HEK293 (cell line): ENCODE measurements around the gene DCC.

Source experiments
- CTCF ChIA-PET: fragments of 350-600 bp; formaldehyde crosslinking; extraction: SDS; loops from one replicate; lab custom pipeline; 2021; ENCODE audit warnings: antibody characterized with exemption; lab: Yijun Ruan, JAX
- POLR2A ChIA-PET: fragments of 300-600 bp; formaldehyde crosslinking; extraction: SDS; loops from one replicate; lab custom pipeline; 2020; ENCODE audit warnings: antibody characterized with exemption, inconsistent platforms; lab: Yijun Ruan, JAX
- H3K27ac ChIP-seq: fragments of 200-500 bp; sonication (Bioruptor generic); 2 replicates; pipeline ENCODE4 v1.5.1; 2014; ENCODE audit warnings: low read depth, low read length, control low read depth, inconsistent platforms; ENCODE audit errors: extremely low read depth
- H3K36me3 ChIP-seq, 2 experiments: fragments of 200-500 bp in 1 of 2; sonication (Bioruptor generic) in 1 of 2; 1 replicate in 1 of 2; 2 replicates in 1 of 2; pipeline ENCODE4 v1.5.1; 2014 to 2017; ENCODE audit warnings: inconsistent platforms in 2 of 2, low read length in 2 of 2; ENCODE audit not compliant: control insufficient read depth in 2 of 2, insufficient read depth in 1 of 2
- H3K4me1 ChIP-seq: fragments of 200-500 bp; sonication (Bioruptor generic); 2 replicates; pipeline ENCODE4 v1.5.1; 2014; ENCODE audit warnings: mild to moderate bottlenecking, low read length, inconsistent platforms; ENCODE audit not compliant: control insufficient read depth, insufficient read depth
- H3K4me3 ChIP-seq: 2 replicates; pipeline ENCODE4 v1.5.1; 2011; ENCODE audit warnings: low read depth, mild to moderate bottlenecking, control low read depth, low read length, moderate library complexity
- H3K9me3 ChIP-seq: fragments of 200-500 bp; sonication (Bioruptor generic); 2 replicates; pipeline ENCODE4 v1.5.1; 2014; ENCODE audit warnings: low read depth, low read length, inconsistent platforms; ENCODE audit not compliant: control insufficient read depth, insufficient read depth
- BCL6B ChIP-seq: fragments of 450-650 bp; formaldehyde crosslinking; IDR thresholded peaks from 2 replicates; pipeline ENCODE4 v1.5.1; 2017; ENCODE audit warnings: missing biosample characterization, missing genetic modification characterization
- KLF1 ChIP-seq: fragments of 450-650 bp; formaldehyde crosslinking; IDR thresholded peaks from 2 replicates; pipeline ENCODE4 v1.5.1; 2016; ENCODE audit warnings: missing biosample characterization, missing genetic modification characterization
- KLF10 ChIP-seq: fragments of 450-650 bp; IDR thresholded peaks from 2 replicates; pipeline ENCODE4 v1.5.1; 2018; ENCODE audit warnings: missing biosample characterization, mild to moderate bottlenecking, missing genetic modification characterization
- MEIS1 ChIP-seq: sonication (generic); formaldehyde crosslinking; IDR thresholded peaks from 2 replicates; pipeline ENCODE4 v1.8.1; 2022; ENCODE audit warnings: missing genetic modification reagents, mild to moderate bottlenecking, borderline replicate concordance
- SCRT2 ChIP-seq: fragments of 450-650 bp; formaldehyde crosslinking; IDR thresholded peaks from 2 replicates; pipeline ENCODE4 v1.5.1; 2016; ENCODE audit warnings: missing biosample characterization, missing genetic modification characterization
- YY2 ChIP-seq: fragments of 450-650 bp; formaldehyde crosslinking; IDR thresholded peaks from 2 replicates; pipeline ENCODE4 v1.5.1; 2016; ENCODE audit warnings: missing biosample characterization, missing genetic modification characterization
- ZBTB8A ChIP-seq: fragments of 450-650 bp; formaldehyde crosslinking; IDR thresholded peaks from 2 replicates; pipeline ENCODE4 v1.5.1; 2016; ENCODE audit warnings: missing biosample characterization, missing genetic modification characterization
- ZFP41 ChIP-seq: fragments of 450-650 bp; formaldehyde crosslinking; IDR thresholded peaks from 2 replicates; pipeline ENCODE4 v1.5.1; 2016; ENCODE audit warnings: missing biosample characterization, missing genetic modification characterization, borderline replicate concordance
- ZNF114 ChIP-seq: fragments of 450-650 bp; formaldehyde crosslinking; IDR thresholded peaks from 2 replicates; pipeline ENCODE4 v1.5.0; 2017; ENCODE audit warnings: missing biosample characterization, missing genetic modification characterization
- ZNF121 ChIP-seq: fragments of 450-650 bp; formaldehyde crosslinking; IDR thresholded peaks from 2 replicates; pipeline ENCODE4 v1.5.1; 2016; ENCODE audit warnings: missing biosample characterization, missing genetic modification characterization
- ZNF148 ChIP-seq: fragments of 450-650 bp; formaldehyde crosslinking; IDR thresholded peaks from 2 replicates; pipeline ENCODE4 v1.5.0; 2017; ENCODE audit warnings: missing biosample characterization, missing genetic modification characterization, borderline replicate concordance
- ZNF155 ChIP-seq: fragments of 450-650 bp; formaldehyde crosslinking; IDR thresholded peaks from 2 replicates; pipeline ENCODE4 v1.5.1; 2016; ENCODE audit warnings: missing biosample characterization, missing genetic modification characterization
- ZNF169 ChIP-seq: fragments of 450-650 bp; formaldehyde crosslinking; IDR thresholded peaks from 2 replicates; pipeline ENCODE4 v1.5.1; 2016; ENCODE audit warnings: missing biosample characterization, missing genetic modification characterization
- ZNF23 ChIP-seq: fragments of 450-650 bp; formaldehyde crosslinking; IDR thresholded peaks from 2 replicates; pipeline ENCODE4 v1.5.1; 2016; ENCODE audit warnings: missing biosample characterization, missing genetic modification characterization, borderline replicate concordance
- ZNF26 ChIP-seq: fragments of 450-650 bp; formaldehyde crosslinking; IDR thresholded peaks from 2 replicates; pipeline ENCODE4 v1.5.1; 2016; ENCODE audit warnings: missing biosample characterization, missing genetic modification characterization
- ZNF341 ChIP-seq: fragments of 450-650 bp; formaldehyde crosslinking; IDR thresholded peaks from 2 replicates; pipeline ENCODE4; 2016; ENCODE audit warnings: low read depth, missing biosample characterization, missing genetic modification characterization
- ZNF600 ChIP-seq: fragments of 450-650 bp; formaldehyde crosslinking; IDR thresholded peaks from 2 replicates; pipeline ENCODE4 v1.5.1; 2016; ENCODE audit warnings: missing biosample characterization, missing genetic modification characterization
- ZNF621 ChIP-seq: fragments of 450-650 bp; formaldehyde crosslinking; IDR thresholded peaks from 2 replicates; pipeline ENCODE4 v1.5.1; 2017; ENCODE audit warnings: missing biosample characterization, missing genetic modification characterization
- ZNF623 ChIP-seq: fragments of 450-650 bp; formaldehyde crosslinking; IDR thresholded peaks from 2 replicates; pipeline ENCODE4 v1.5.1; 2016; ENCODE audit warnings: missing biosample characterization, missing genetic modification characterization
- ZNF658 ChIP-seq: fragments of 450-650 bp; formaldehyde crosslinking; IDR thresholded peaks from 2 replicates; pipeline ENCODE4; 2016; ENCODE audit warnings: missing biosample characterization, missing genetic modification characterization
- ZNF707 ChIP-seq: fragments of 450-650 bp; formaldehyde crosslinking; IDR thresholded peaks from 2 replicates; pipeline ENCODE4 v1.5.1; 2016; ENCODE audit warnings: missing biosample characterization, missing genetic modification characterization
- ZSCAN23 ChIP-seq: fragments of 450-650 bp; formaldehyde crosslinking; IDR thresholded peaks from 2 replicates; pipeline ENCODE4 v1.5.1; 2016; ENCODE audit warnings: missing biosample characterization, missing genetic modification characterization
- ZSCAN30 ChIP-seq: fragments of 450-650 bp; IDR thresholded peaks from 2 replicates; pipeline ENCODE4 v1.5.1; 2018; ENCODE audit warnings: missing biosample characterization, mild to moderate bottlenecking, missing genetic modification characterization, moderate library complexity

The DCC gene

GRCh38 chr18:53224128-53224778 is 884.3 kb downstream of the DCC start:
- TF ChIP-seq YY2 (tag by site-specific recombination) (no peak), BCL6B (no peak), ZNF341 (tag by site-specific recombination) (no peak), ZNF26 (tag by site-specific recombination) (no peak), ZNF169 (tag by site-specific recombination) (no peak), ZNF621 (tag by site-specific recombination) (no peak), ZNF707 (tag by site-specific recombination) (no peak), SCRT2 (no peak), ZNF121 (tag by site-specific recombination) (no peak), ZSCAN23 (tag by site-specific recombination) (no peak), ZNF658 (tag by site-specific recombination) (no peak), ZSCAN30 (tag by site-specific recombination) (no peak), ZNF114 (no peak)
- Histone ChIP-seq H3K4me1 (no peaks in the 10 kb centered on the region), H3K27ac (no peak overlapping the region), H3K4me3 (no peak overlapping the region), H3K9me3 (no peaks in the 10 kb centered on the region), H3K36me3 (no peaks in the 10 kb centered on the region)
- POLR2A ChIA-PET = no interaction called here
- CTCF ChIA-PET = interaction anchor here (0.7 kb wide), 1 partner anchor 90 kb away, joined by 3 read pairs; no protein-coding TSS in a partner anchor

GRCh38 chr18:53225567-53226325 is 885.7 kb downstream of the DCC start:
- POLR2A ChIA-PET = no interaction called here
- CTCF ChIA-PET = interaction anchor here (0.6 kb wide), 1 partner anchor 1477 kb away, joined by 4 read pairs; no protein-coding TSS in a partner anchor

More at GRCh38 chr18:53225567-53226325, 885.7 kb downstream of the DCC start:
- no peaks in the 10 kb centered on the region for H3K4me1 ChIP-seq
- H3K9me3 ChIP-seq = no peaks in the 10 kb centered on the region
- no peak overlapping the region for H3K27ac ChIP-seq
- no peak overlapping the region for H3K4me3 ChIP-seq
- TF ChIP-seq ZBTB8A (tag by site-specific recombination) = no peak
- TF ChIP-seq MEIS1 (CRISPR knock-in tag) = no peak
- no peak for TF ChIP-seq KLF1
- TF ChIP-seq ZNF623 = no peak
- TF ChIP-seq SCRT2 = no peak
- TF ChIP-seq ZNF155 (tag by site-specific recombination) = no peak
- TF ChIP-seq KLF10 (tag by site-specific recombination) = no peak
- TF ChIP-seq ZFP41 (tag by site-specific recombination) = no peak
- no peak for TF ChIP-seq ZNF148
- TF ChIP-seq ZNF600 = no peak
- no peak for TF ChIP-seq ZNF23 (tag by site-specific recombination)
- TF ChIP-seq ZSCAN23 (tag by site-specific recombination) = no peak
- TF ChIP-seq, all 188 proteins: peak for 0
- H3K36me3 ChIP-seq = no peaks in the 10 kb centered on the region
